ENCODE data around the gene PTGDR2.

DNA sequence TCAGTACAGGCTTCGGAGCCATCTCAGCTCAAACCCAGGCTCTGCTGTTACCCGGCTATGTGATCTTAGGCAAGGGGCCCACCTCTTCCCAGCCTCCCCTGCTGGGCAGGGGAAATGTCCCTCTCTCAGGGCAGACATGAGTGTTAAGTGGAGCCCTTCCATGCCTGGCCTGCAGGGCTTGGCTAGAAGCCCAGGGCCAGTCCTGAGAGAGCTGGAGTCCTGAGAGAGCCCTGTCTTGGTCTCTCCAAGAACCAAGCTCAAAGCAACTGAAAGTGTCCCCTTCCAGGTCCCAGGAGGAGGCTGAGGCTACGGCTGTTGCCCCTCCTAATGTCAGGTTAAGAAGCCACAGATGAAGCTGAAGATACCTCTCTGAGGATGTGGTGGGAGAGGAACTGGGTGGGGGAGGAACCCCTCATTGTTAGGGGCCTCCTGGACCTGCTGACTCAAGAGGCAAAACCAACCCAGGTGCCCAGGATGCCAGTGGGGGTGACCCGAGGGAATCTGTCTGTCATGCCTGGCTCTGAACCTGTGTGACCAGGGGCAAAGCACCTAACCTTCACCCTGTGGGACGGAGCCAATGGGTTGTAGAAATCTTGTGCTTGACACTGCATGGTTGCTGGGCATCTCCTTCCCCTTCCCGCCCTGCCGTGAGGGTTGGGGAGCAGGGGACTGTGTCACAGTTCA, 15.8 kb upstream of the PTGDR2 start:
- TF ChIP-seq POLR2AphosphoS5 (IDR thresholded peaks at IDR 0.05; ENCODE audit: insufficient read depth in 1 of 2, low read depth in 1 of 2) (no peak), POLR2A (IDR thresholded peaks at IDR 0.05) (no peak), CTCF (IDR thresholded peaks at IDR 0.05) (no peak)

All from vagina (tissue), 2 donors.